Gastrocnemius medialis (tissue), 4 donors: ENCODE data around the gene SLAIN2. TPM values are rescaled to one million over a fixed set of nuclear protein-coding genes. Genes with fewer than 3 reads are reported as not detected.

ENCODE experiments used
- ATAC-seq, 2 donors: fragments of 150-250 bp; one replicate each; pipeline ENCODE4 v1.9.1; 2016
- DNase-seq, 2 donors: peaks; one replicate each; pipeline ENCODE4 v3.0.0-alpha.2; 2019
- H3K27ac ChIP-seq, 4 donors: fragments of 200-600 bp; sonication (generic); 1 replicate in 1 of 4; 2 replicates in 3 of 4; pipeline ENCODE4 v1.5.1; 2016 to 2018; ENCODE audit warnings: mild to moderate bottlenecking in 2 of 4, moderate library complexity in 1 of 4
- H3K27me3 ChIP-seq, 3 donors: fragments of 200-600 bp; sonication (generic) in 2 of 3; 1 replicate in 1 of 3; 2 replicates in 2 of 3; pipeline versions ENCODE4 v1.5.1 to v1.6.0; 2016 to 2019; ENCODE audit warnings: mild to moderate bottlenecking in 1 of 3, moderate library complexity in 1 of 3
- H3K36me3 ChIP-seq, 2 donors: fragments of 200-600 bp; sonication (generic) in 1 of 2; one replicate each; pipeline ENCODE4 v1.5.1; 2017 to 2018
- H3K4me1 ChIP-seq, 2 donors: fragments of 200-600 bp; sonication (generic) in 1 of 2; one replicate each; pipeline ENCODE4 v1.5.1; 2016 to 2017; ENCODE audit warnings: mild to moderate bottlenecking in 2 of 2
- H3K4me3 ChIP-seq, 4 donors: fragments of 200-600 bp; sonication (generic) in 3 of 4; 1 replicate in 1 of 4; 2 replicates in 3 of 4; pipeline ENCODE4 v1.5.1; 2016 to 2019; ENCODE audit warnings: mild to moderate bottlenecking in 2 of 4
- H3K9me3 ChIP-seq, 3 donors: fragments of 200-600 bp; sonication (generic) in 2 of 3; 1 replicate in 1 of 3; 2 replicates in 2 of 3; pipeline ENCODE4 v1.5.1; 2016 to 2019
- CTCF ChIP-seq, 5 experiments: fragments of 450-650 bp in 3 of 5; fragments of 200-600 bp in 2 of 5; sonication (generic) in 2 of 5; IDR thresholded peaks in 4 of 5; conservative IDR thresholded peaks in 1 of 5; 1 replicate in 4 of 5; 2 replicates in 1 of 5; pipeline ENCODE4 v1.5.1; 2016 to 2019; ENCODE audit warnings: antibody characterized with exemption in 5 of 5, mild to moderate bottlenecking in 3 of 5, moderate library complexity in 3 of 5
- POLR2A ChIP-seq, 2 donors: fragments of 450-650 bp; IDR thresholded peaks; one replicate each; pipeline ENCODE4 v1.6.1; 2017; ENCODE audit warnings: antibody characterized with exemption in 2 of 2, mild to moderate bottlenecking in 2 of 2, moderate library complexity in 2 of 2
- in situ Hi-C, 4 donors: fragments of 200-750 bp; cut with MboI; loops; one replicate each; pipeline versions ENCODE4 v1.15.0 to v1.8.0; 2017; ENCODE audit warnings: low sequenced_read_pairs in 4 of 4
- intact Hi-C: fragments of 100-400 bp; cut with DNase I; formaldehyde crosslinking; loops from one replicate; pipeline ENCODE4 v1.15.1; 2023; ENCODE audit warnings: low total_unique reads
- total RNA-seq, 4 donors: library from RNA; depleted of rRNA; stranded (reverse); fragments of >200 nt; gene quantifications; one replicate each; pipeline versions ENCODE4 v1.1.0 to v1.2.3, GENCODE V29; 2016

Gene SLAIN2
- total RNA-seq, 4 donors from 2014 or later, result 64.3 to 211 (median 138) TPM

- H3K4me3 ChIP-seq, result no peak overlapping the region
- no peaks in the 10 kb centered on the region for H3K27me3 ChIP-seq
- DNase-seq (no peak), ATAC-seq (peak; percentile 18 to 34)
- H3K36me3 ChIP-seq, result no peaks in the 10 kb centered on the region
- TF ChIP-seq CTCF (IDR thresholded peaks at IDR 0.05 in 4 of 5, conservative IDR thresholded peaks at IDR 0.05 in 1 of 5) (no peak), POLR2A (IDR thresholded peaks at IDR 0.05) (no peak)
- intact Hi-C loops (loop anchor here (10.0 kb wide), 1 partner anchor 423 kb away; the partner anchor contains the start of gene NFXL1), in situ Hi-C loops (loop anchor here in 3 of 4 donors (25.0 kb wide), 2 partner anchors 450 to 500 kb away; partner anchors contain the start of genes FRYL (in 2 of the 3) and OCIAD1 (in 1 of the 3))
- no peaks in the 10 kb centered on the region for H3K9me3 ChIP-seq
- H3K4me1 ChIP-seq, result peaks cover 35 to 38% of the 10 kb centered on the region in 2 donors
- peak overlapping the region; percentile 63 to 95 (median 70) for H3K27ac ChIP-seq
Observed at GRCh38 chr4:48337731-48338130, 3.6 kb upstream of the SLAIN2 start.

GRCh38 chr4:48339642-48340041, 1.7 kb upstream of the SLAIN2 start:
- Histone ChIP-seq H3K9me3 (no peaks in the 10 kb centered on the region), H3K27ac (peak overlapping the region; percentile 95 to 99 (median 96)), H3K36me3 (no peaks in the 10 kb centered on the region), H3K4me3 (no peak overlapping the region), H3K4me1 (peaks cover 54 to 55% of the 10 kb centered on the region in 2 donors), H3K27me3 (no peaks in the 10 kb centered on the region)
- in situ Hi-C loops, result loop anchor here in 3 of 4 donors (25.0 kb wide), 2 partner anchors 448 to 498 kb away; partner anchors contain the start of genes FRYL (in 2 of the 3) and OCIAD1 (in 1 of the 3)
- DNase-seq, result no peak
- no peak for TF ChIP-seq CTCF (IDR thresholded peaks at IDR 0.05 in 4 of 5, conservative IDR thresholded peaks at IDR 0.05 in 1 of 5)
- no peak for TF ChIP-seq POLR2A (IDR thresholded peaks at IDR 0.05)
- intact Hi-C loops, result loop anchor here (2.0 to 10.0 kb wide), 4 partner anchors 71 to 875 kb away; partner anchors contain the start of genes COMMD8, NFXL1, OCIAD1 and TEC
- no peak for ATAC-seq

- peaks cover 51 to 54% of the 10 kb centered on the region in 2 donors for H3K4me1 ChIP-seq
- ATAC-seq, result peak; percentile 10 to 18
- peak overlapping the region; percentile 95 to 99 (median 96) for H3K27ac ChIP-seq
- in situ Hi-C loops (loop anchor here in 3 of 4 donors (25.0 kb wide), 2 partner anchors 447 to 497 kb away; partner anchors contain the start of genes FRYL (in 2 of the 3) and OCIAD1 (in 1 of the 3)), intact Hi-C loops (loop anchor here (2.0 to 10.0 kb wide), 3 partner anchors 72 to 876 kb away; partner anchors contain the start of genes COMMD8, OCIAD1 and TEC)
- H3K36me3 ChIP-seq, result no peaks in the 10 kb centered on the region
- peak overlapping the region; percentile 61 to 97 (median 72) for H3K4me3 ChIP-seq
- TF ChIP-seq CTCF (IDR thresholded peaks at IDR 0.05 in 4 of 5, conservative IDR thresholded peaks at IDR 0.05 in 1 of 5) (no peak), POLR2A (IDR thresholded peaks at IDR 0.05) (no peak)
- no peaks in the 10 kb centered on the region for H3K9me3 ChIP-seq
- no peaks in the 10 kb centered on the region for H3K27me3 ChIP-seq
- DNase-seq, result no peak
Observed at GRCh38 chr4:48340276-48340964, 909 bp upstream of the SLAIN2 start.

GRCh38 chr4:48341776-48342605, 662 bp downstream of the SLAIN2 start:
- no peak for TF ChIP-seq POLR2A (IDR thresholded peaks at IDR 0.05)
- peak in 2 of 5 experiments; percentile 3 to 4 for TF ChIP-seq CTCF (IDR thresholded peaks at IDR 0.05 in 4 of 5, conservative IDR thresholded peaks at IDR 0.05 in 1 of 5)
- intact Hi-C loops, result loop anchor here (1.0 to 10.0 kb wide), 5 partner anchors 11 to 877 kb away; partner anchors contain the start of genes COMMD8, FRYL, OCIAD1 and TEC
- Histone ChIP-seq H3K4me1 (peaks cover 53 to 65% of the 10 kb centered on the region in 2 donors), H3K36me3 (no peaks in the 10 kb centered on the region), H3K27ac (peak overlapping the region; percentile 93 to 99 (median 97)), H3K9me3 (no peaks in the 10 kb centered on the region), H3K4me3 (peak overlapping the region; percentile 71 to 97 (median 90)), H3K27me3 (no peaks in the 10 kb centered on the region)
- in situ Hi-C loops, result loop anchor here in 3 of 4 donors (25.0 kb wide), 2 partner anchors 445 to 495 kb away; partner anchors contain the start of genes FRYL (in 2 of the 3) and OCIAD1 (in 1 of the 3)
- peak; percentile 17 to 42 for DNase-seq
- ATAC-seq, result peak; percentile 35 to 38
